ENCODE results near the gene NCBP2L.

DNA sequence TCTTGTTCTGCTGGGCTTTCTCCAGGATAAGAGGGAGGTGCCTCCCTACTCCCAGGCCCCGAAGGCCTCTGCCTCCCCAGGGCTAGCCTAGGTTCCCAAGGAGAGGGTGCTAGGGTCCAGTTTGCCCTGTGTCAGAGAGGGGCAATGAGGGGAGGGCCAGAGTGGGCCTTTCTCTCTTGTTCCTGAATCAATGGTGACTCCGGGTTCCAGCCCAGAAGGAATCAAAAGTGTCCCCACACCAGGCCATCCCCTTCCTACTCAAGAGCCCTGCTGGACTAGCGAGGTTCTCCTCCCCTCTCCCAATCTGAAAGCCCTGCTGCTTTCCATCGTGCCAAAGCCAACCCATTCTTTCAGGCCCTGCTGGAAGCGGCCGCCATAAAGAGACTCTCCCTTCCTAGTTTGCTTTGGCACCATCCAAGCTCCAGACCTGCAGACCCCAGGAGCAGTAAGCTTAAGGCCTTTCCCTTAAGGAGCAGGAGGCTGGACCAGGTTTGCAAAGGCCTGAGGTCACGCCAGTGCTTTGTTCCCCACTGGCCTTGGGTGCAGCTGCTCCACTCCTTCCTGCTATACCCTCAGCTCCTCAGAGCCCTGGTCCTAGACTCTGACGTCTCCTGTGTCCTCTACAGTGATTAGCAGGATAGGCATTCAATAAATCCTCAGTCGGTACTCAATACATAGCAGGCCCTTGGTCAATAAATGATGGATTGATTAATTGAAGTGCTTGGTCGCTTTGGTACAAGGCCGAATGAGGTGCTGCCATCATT lies 12.5 kb upstream of the NCBP2L start:
- TF ChIP-seq EZH2phosphoT487 (conservative IDR thresholded peaks at IDR 0.05; ENCODE audit: low read length) = no peak
- TF ChIP-seq, protein P1, sequence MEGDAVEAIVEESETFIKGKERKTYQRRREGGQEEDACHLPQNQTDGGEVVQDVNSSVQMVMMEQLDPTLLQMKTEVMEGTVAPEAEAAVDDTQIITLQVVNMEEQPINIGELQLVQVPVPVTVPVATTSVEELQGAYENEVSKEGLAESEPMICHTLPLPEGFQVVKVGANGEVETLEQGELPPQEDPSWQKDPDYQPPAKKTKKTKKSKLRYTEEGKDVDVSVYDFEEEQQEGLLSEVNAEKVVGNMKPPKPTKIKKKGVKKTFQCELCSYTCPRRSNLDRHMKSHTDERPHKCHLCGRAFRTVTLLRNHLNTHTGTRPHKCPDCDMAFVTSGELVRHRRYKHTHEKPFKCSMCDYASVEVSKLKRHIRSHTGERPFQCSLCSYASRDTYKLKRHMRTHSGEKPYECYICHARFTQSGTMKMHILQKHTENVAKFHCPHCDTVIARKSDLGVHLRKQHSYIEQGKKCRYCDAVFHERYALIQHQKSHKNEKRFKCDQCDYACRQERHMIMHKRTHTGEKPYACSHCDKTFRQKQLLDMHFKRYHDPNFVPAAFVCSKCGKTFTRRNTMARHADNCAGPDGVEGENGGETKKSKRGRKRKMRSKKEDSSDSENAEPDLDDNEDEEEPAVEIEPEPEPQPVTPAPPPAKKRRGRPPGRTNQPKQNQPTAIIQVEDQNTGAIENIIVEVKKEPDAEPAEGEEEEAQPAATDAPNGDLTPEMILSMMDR (IDR thresholded peaks at IDR 0.05; ENCODE audit: insufficient read depth, low read length, poor library complexity, severe bottlenecking) = no peak
